ENCODE results near the gene CD72. TPM values are rescaled to one million over a fixed set of nuclear protein-coding genes. Genes with fewer than 3 reads are reported as not detected.
A peak's percentile ranks its signal among the peaks of the same experiment; 100 is the strongest.

The CD72 gene
- polyA plus RNA-seq (2011; rRNA removed) (0.87 and 1.2 TPM in 2 replicates), polyA plus RNA-seq (2017; fragmentation: RNase III; extraction: RNeasy Plus Mini Kit Qiagen cat#74134 plus additional on column Dnase treatment) (0.10 to 0.55 TPM (median 0.44 TPM) in 3 replicates), polyA minus RNA-seq (2011; rRNA and poly(A)+ RNA removed) (0.74 and 0.92 TPM in 2 replicates)
- 0.17 and 0.19 TPM in 2 replicates for polyA plus RNA-seq (2012; cell fraction: cytosol; rRNA removed)
- 1.2 and 1.4 TPM in 2 replicates for polyA plus RNA-seq (2012; cell fraction: nucleus; rRNA removed)

DNA sequence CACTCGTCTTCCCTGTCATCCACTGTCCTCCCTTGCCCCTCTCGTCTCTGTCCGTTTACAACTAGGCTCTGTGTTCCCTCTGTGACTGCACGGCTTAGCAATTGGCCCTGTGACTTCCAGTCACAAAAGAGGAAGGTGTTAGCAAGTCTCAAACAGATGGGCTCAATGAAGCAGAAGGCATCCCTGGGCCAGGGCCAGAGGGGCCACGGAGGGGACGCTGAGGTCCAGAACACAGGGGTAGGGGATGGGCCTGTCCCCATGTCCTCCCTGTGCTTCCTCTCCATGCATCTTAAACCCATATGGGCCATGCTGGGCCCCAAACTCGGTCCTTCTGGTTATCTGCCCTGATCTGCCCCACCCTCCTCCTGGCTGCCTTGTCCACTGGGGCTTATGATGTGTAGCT, at the start of gene CD72:
Gene CD72, minus strand, starts transcription at position 89 of the 403 bp plus-strand sequence. CDS start 110 bp downstream, outside the sequence.
- peak within 1 kb of the TSS; percentile 12; the same call in 1 of the 3 replicates for H3K4me2 ChIP-seq
- 68% methylated on average over 7 of the region's 7 CpGs for WGBS (ENCODE audit: missing lambda C conversion rate)
- TF ChIP-seq, protein P1, sequence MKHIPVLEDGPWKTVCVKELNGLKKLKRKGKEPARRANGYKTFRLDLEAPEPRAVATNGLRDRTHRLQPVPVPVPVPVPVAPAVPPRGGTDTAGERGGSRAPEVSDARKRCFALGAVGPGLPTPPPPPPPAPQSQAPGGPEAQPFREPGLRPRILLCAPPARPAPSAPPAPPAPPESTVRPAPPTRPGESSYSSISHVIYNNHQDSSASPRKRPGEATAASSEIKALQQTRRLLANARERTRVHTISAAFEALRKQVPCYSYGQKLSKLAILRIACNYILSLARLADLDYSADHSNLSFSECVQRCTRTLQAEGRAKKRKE (CRISPR knock-in tag; IDR thresholded peaks at IDR 0.05; ENCODE audit: low read depth): no peak
- TF ChIP-seq POLR2AphosphoS2 (conservative IDR thresholded peaks at IDR 0.05; ENCODE audit: low read length) (no peak), ESRRA (IDR thresholded peaks at IDR 0.05; ENCODE audit: borderline replicate concordance, low read length) (no peak), ZSCAN20 (CRISPR knock-in tag; IDR thresholded peaks at IDR 0.05) (no peak), FOXS1 (CRISPR knock-in tag; IDR thresholded peaks at IDR 0.05) (no peak), MYC (IDR thresholded peaks at IDR 0.05; ENCODE audit: borderline replicate concordance, low read length) (no peak), PHF8 (IDR thresholded peaks at IDR 0.05; ENCODE audit: borderline replicate concordance, low read depth) (no peak), MAFK (IDR thresholded peaks at IDR 0.05; ENCODE audit: partially characterized antibody) (no peak)
- TF ChIP-seq, protein P2, sequence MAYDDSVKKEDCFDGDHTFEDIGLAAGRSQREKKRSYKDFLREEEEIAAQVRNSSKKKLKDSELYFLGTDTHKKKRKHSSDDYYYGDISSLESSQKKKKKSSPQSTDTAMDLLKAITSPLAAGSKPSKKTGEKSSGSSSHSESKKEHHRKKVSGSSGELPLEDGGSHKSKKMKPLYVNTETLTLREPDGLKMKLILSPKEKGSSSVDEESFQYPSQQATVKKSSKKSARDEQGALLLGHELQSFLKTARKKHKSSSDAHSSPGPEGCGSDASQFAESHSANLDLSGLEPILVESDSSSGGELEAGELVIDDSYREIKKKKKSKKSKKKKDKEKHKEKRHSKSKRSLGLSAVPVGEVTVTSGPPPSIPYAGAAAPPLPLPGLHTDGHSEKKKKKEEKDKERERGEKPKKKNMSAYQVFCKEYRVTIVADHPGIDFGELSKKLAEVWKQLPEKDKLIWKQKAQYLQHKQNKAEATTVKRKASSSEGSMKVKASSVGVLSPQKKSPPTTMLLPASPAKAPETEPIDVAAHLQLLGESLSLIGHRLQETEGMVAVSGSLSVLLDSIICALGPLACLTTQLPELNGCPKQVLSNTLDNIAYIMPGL (CRISPR knock-in tag; IDR thresholded peaks at IDR 0.05; ENCODE audit: borderline replicate concordance): no peak
- DNase-seq (ENCODE audit: low read depth in 1 of 2, low spot score in 1 of 2) (no peak), ATAC-seq (no peak), FAIRE-seq (no peak)
- no peak within 1 kb of the TSS for H3K4me3 ChIP-seq
- ChIA-PET POLR2A (no interaction called here), CTCF (interaction anchor here (1.4 to 2.3 kb wide), 3 partner anchors 11 to 28 kb away, joined by 3 to 9 read pairs (median 4); no protein-coding TSS in a partner anchor)
- no peaks in the 10 kb centered on the region for H3K4me1 ChIP-seq
- H3K27ac ChIP-seq: no peak within 1 kb of the TSS
- no peaks in the 10 kb centered on the region for H3K9me3 ChIP-seq

DNA sequence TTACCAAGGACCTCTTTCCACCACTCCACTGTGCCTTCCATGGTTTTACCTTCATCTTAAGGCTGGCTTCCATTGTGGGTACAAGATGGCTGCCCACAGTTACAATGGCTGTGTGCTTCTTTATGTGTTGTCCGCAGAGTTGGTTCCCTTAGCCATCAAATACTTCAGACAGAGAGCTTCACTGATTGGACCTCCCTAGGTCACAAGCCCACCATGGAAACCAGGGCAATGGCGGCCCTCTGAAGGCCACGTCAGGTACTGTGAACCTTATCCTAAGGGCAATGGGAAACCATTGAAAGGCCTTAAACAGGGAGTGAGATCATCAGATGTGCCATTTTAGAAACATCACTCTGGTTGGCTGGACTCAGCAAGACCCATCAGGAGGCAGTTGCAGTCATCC, 49.7 kb upstream of the CD72 start:
- H3K9me3 ChIP-seq: no peaks in the 10 kb centered on the region
- no peak overlapping the region for H3K4me2 ChIP-seq
- ChIA-PET POLR2A (interaction anchor here (1.0 to 1.3 kb wide), 2 partner anchors 9 to 22 kb away, joined by 4 to 5 read pairs; partner anchors contain the start of genes CCDC107, RMRP and TPM2), CTCF (interaction anchor here (4.6 to 21.5 kb wide), 2 partner anchors 23 to 62 kb away, joined by 48 to 498 read pairs; partner anchors contain the start of genes CREB3, TLN1 and TPM2)
- WGBS (ENCODE audit: missing lambda C conversion rate): 91% methylated on average over 3 of the region's 3 CpGs
- H3K27ac ChIP-seq: peak overlapping the region; percentile 15 to 91; a peak in 4 of 6 replicates
- TF ChIP-seq, protein P3, sequence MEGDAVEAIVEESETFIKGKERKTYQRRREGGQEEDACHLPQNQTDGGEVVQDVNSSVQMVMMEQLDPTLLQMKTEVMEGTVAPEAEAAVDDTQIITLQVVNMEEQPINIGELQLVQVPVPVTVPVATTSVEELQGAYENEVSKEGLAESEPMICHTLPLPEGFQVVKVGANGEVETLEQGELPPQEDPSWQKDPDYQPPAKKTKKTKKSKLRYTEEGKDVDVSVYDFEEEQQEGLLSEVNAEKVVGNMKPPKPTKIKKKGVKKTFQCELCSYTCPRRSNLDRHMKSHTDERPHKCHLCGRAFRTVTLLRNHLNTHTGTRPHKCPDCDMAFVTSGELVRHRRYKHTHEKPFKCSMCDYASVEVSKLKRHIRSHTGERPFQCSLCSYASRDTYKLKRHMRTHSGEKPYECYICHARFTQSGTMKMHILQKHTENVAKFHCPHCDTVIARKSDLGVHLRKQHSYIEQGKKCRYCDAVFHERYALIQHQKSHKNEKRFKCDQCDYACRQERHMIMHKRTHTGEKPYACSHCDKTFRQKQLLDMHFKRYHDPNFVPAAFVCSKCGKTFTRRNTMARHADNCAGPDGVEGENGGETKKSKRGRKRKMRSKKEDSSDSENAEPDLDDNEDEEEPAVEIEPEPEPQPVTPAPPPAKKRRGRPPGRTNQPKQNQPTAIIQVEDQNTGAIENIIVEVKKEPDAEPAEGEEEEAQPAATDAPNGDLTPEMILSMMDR (IDR thresholded peaks at IDR 0.05): no peak
- no peak for TF ChIP-seq ZFP36 (IDR thresholded peaks at IDR 0.05; ENCODE audit: borderline replicate concordance, partially characterized antibody)
- TF ChIP-seq HEYL (CRISPR knock-in tag; IDR thresholded peaks at IDR 0.05): no peak
- no peak for TF ChIP-seq NPAS2 (CRISPR knock-in tag; IDR thresholded peaks at IDR 0.05; ENCODE audit: borderline replicate concordance)
- no peak for TF ChIP-seq CEBPB (IDR thresholded peaks at IDR 0.05)
- TF ChIP-seq FOXS1 (CRISPR knock-in tag; IDR thresholded peaks at IDR 0.05): no peak
- no peak for TF ChIP-seq HOXB5 (CRISPR knock-in tag; IDR thresholded peaks at IDR 0.05)
- TF ChIP-seq CHD2 (IDR thresholded peaks at IDR 0.05; ENCODE audit: low read length, partially characterized antibody): no peak
- TF ChIP-seq FOSB (CRISPR knock-in tag; IDR thresholded peaks at IDR 0.05): no peak
- TF ChIP-seq NFE2L2 (conservative IDR thresholded peaks at IDR 0.05; ENCODE audit: low read length): no peak
- no peak for TF ChIP-seq RAD21 (conservative IDR thresholded peaks at IDR 0.05 in 1 of 2, IDR thresholded peaks at IDR 0.05 in 1 of 2)
- no peak for TF ChIP-seq CHD4 (IDR thresholded peaks at IDR 0.05; ENCODE audit: borderline replicate concordance)
- TF ChIP-seq EP300 (IDR thresholded peaks at IDR 0.05): no peak
- no peak for TF ChIP-seq POLR2AphosphoS2 (conservative IDR thresholded peaks at IDR 0.05; ENCODE audit: low read length)
- TF ChIP-seq, protein P2 (CRISPR knock-in tag; IDR thresholded peaks at IDR 0.05; ENCODE audit: borderline replicate concordance): no peak
- ATAC-seq: no peak
- no peak overlapping the region for H3K4me3 ChIP-seq
- no peak for FAIRE-seq
- DNase-seq (ENCODE audit: low read depth in 1 of 2, low spot score in 1 of 2): no peak
- peaks cover 57% of the 10 kb centered on the region for H3K4me1 ChIP-seq

All from A549 (cell line).